H1 (cell line): Measurements from ENCODE around the gene PCDHGA1. TPM values are rescaled to one million over a fixed set of nuclear protein-coding genes. Genes with fewer than 3 reads are reported as not detected.

Source experiments
- CTCF ChIA-PET: fragments of 300-600 bp; sonication (Branson Sonifier 250); formaldehyde crosslinking; loops from one replicate; lab custom pipeline; 2021; ENCODE audit not compliant: partially characterized antibody; lab: Charles Lee
- POLR2A ChIA-PET: fragments of 300-600 bp; sonication (Branson Sonifier 250); formaldehyde crosslinking; loops from one replicate; lab custom pipeline; 2021; ENCODE audit warnings: inconsistent platforms; ENCODE audit not compliant: partially characterized antibody; lab: Charles Lee
- DNase-seq, 2 experiments: peaks; one replicate each; pipeline versions ENCODE4 v3.0.0 to v3.0.0-alpha.2; 2010 to 2022; ENCODE audit warnings: low spot score in 2 of 2, low read depth in 1 of 2, mixed read lengths in 1 of 2
- FAIRE-seq: peaks from 2 replicates; lab custom pipeline; 2011; peaks lifted over from hg19 to GRCh38; lab: Jason Lieb, UNC
- H2AFZ ChIP-seq: 2 replicates; pipeline ENCODE4 v1.8.1; 2012; ENCODE audit warnings: low read length, inconsistent platforms
- H2AK5ac ChIP-seq: 2 replicates; pipeline ENCODE4 v1.6.1; 2013; ENCODE audit warnings: low read depth, low read length
- H2BK120ac ChIP-seq: replicated peaks from 2 replicates; pipeline ENCODE3; 2013; ENCODE audit warnings: low read depth, low read length, inconsistent platforms
- H2BK12ac ChIP-seq: 2 replicates; pipeline ENCODE4 v1.6.1; 2013; ENCODE audit warnings: low read depth, low read length
- H2BK15ac ChIP-seq: 2 replicates; pipeline ENCODE4 v1.6.1; 2013; ENCODE audit warnings: low read length
- H2BK20ac ChIP-seq: 2 replicates; pipeline ENCODE4 v1.6.1; 2013; ENCODE audit warnings: low read length
- H2BK5ac ChIP-seq: 2 replicates; pipeline ENCODE4 v1.6.1; 2013; ENCODE audit warnings: low read depth, low read length
- H3K14ac ChIP-seq: 2 replicates; pipeline ENCODE4 v1.6.1; 2013; ENCODE audit warnings: inconsistent platforms; ENCODE audit not compliant: insufficient read length
- H3K18ac ChIP-seq: 2 replicates; pipeline ENCODE4 v1.6.1; 2013; ENCODE audit warnings: low read length; ENCODE audit errors: extremely low read depth
- H3K23ac ChIP-seq: 2 replicates; pipeline ENCODE4 v1.6.1; 2013; ENCODE audit warnings: inconsistent platforms; ENCODE audit not compliant: insufficient read length
- H3K23me2 ChIP-seq: 2 replicates; pipeline ENCODE4 v1.6.1; 2013; ENCODE audit warnings: low read depth, low read length
- H3K27ac ChIP-seq: 2 replicates; pipeline ENCODE4 v1.6.1; 2011; ENCODE audit warnings: low read depth, low read length, inconsistent platforms
- H3K27me3 ChIP-seq, 4 experiments: replicated peaks in 1 of 4; 1 replicate in 1 of 4; 2 replicates in 3 of 4; pipeline versions ENCODE4 v1.6.1 to v1.8.1; 2011 to 2013; ENCODE audit warnings: low read length in 3 of 4, mild to moderate bottlenecking in 3 of 4, inconsistent platforms in 2 of 4, mixed read lengths in 2 of 4, moderate library complexity in 1 of 4; ENCODE audit not compliant: control insufficient read depth in 3 of 4, insufficient read depth in 3 of 4; ENCODE audit errors: extremely low read depth in 1 of 4
- H3K36me3 ChIP-seq, 4 experiments: 2 replicates each; pipeline versions ENCODE4 v1.6.1 to v1.8.1; 2011 to 2013; ENCODE audit warnings: mild to moderate bottlenecking in 4 of 4, low read length in 3 of 4, moderate library complexity in 2 of 4, control low read depth in 1 of 4, inconsistent platforms in 1 of 4; ENCODE audit not compliant: insufficient read depth in 4 of 4, control insufficient read depth in 2 of 4
- H3K4ac ChIP-seq: replicated peaks from 2 replicates; pipeline ENCODE3; 2013; ENCODE audit warnings: low read length, low read depth, mixed read lengths, inconsistent platforms; ENCODE audit not compliant: insufficient read length
- H3K4me1 ChIP-seq, 4 experiments: replicated peaks in 1 of 4; 1 replicate in 1 of 4; 2 replicates in 3 of 4; pipeline versions ENCODE4 v1.6.1 to v1.8.1; 2011 to 2013; ENCODE audit warnings: low read length in 3 of 4, inconsistent platforms in 2 of 4, mixed read lengths in 1 of 4; ENCODE audit not compliant: insufficient read depth in 4 of 4, control insufficient read depth in 3 of 4
- H3K4me2 ChIP-seq, 2 experiments: 2 replicates each; pipeline versions ENCODE4 v1.6.1 to v1.8.1; 2011 to 2013; ENCODE audit warnings: low read depth in 2 of 2, low read length in 2 of 2, control low read depth in 1 of 2, inconsistent platforms in 1 of 2, mild to moderate bottlenecking in 1 of 2; ENCODE audit not compliant: insufficient read depth in 1 of 2
- H3K4me3 ChIP-seq, 4 experiments: fragments of 200-600, 300-600 bp in 1 of 4; sonication (generic), shearing (Covaris generic), sonication (Bioruptor Twin) in 1 of 4; 2 replicates each; pipeline versions ENCODE4 v1.5.1 to v1.8.1; 2011 to 2016; ENCODE audit warnings: low read length in 4 of 4, low read depth in 3 of 4, control low read depth in 2 of 4, inconsistent platforms in 2 of 4, mild to moderate bottlenecking in 2 of 4, mixed read lengths in 1 of 4, moderate library complexity in 1 of 4; ENCODE audit not compliant: insufficient read depth in 2 of 4; ENCODE audit errors: extremely low read depth in 1 of 4
- H3K56ac ChIP-seq: replicated peaks from 2 replicates; pipeline ENCODE3; 2013; ENCODE audit warnings: low read depth, mild to moderate bottlenecking, mixed read lengths, low read length, inconsistent platforms; ENCODE audit not compliant: insufficient read length
- H3K79me1 ChIP-seq: 2 replicates; pipeline ENCODE4 v1.6.1; 2013; ENCODE audit warnings: low read depth, low read length, control low read depth
- H3K79me2 ChIP-seq, 2 experiments: 2 replicates each; pipeline versions ENCODE4 v1.6.1 to v1.8.1; 2012 to 2013; ENCODE audit warnings: low read length in 2 of 2, mild to moderate bottlenecking in 2 of 2, inconsistent platforms in 1 of 2; ENCODE audit not compliant: insufficient read depth in 2 of 2, control insufficient read depth in 1 of 2
- H3K9ac ChIP-seq, 4 experiments: replicated peaks in 1 of 4; 1 replicate in 1 of 4; 2 replicates in 3 of 4; pipeline versions ENCODE4 v1.6.1 to v1.8.1; 2011 to 2013; ENCODE audit warnings: low read depth in 3 of 4, low read length in 3 of 4, control low read depth in 2 of 4, mild to moderate bottlenecking in 2 of 4, moderate library complexity in 2 of 4, inconsistent platforms in 1 of 4; ENCODE audit errors: extremely low read depth in 1 of 4
- H3K9me3 ChIP-seq, 2 experiments: 2 replicates each; pipeline versions ENCODE4 v1.6.1 to v1.8.1; 2012 to 2013; ENCODE audit warnings: mild to moderate bottlenecking in 2 of 2, moderate library complexity in 2 of 2, control low read depth in 1 of 2, inconsistent platforms in 1 of 2, low read depth in 1 of 2, low read length in 1 of 2, mixed read lengths in 1 of 2; ENCODE audit not compliant: insufficient read depth in 2 of 2
- H4K20me1 ChIP-seq, 2 experiments: replicated peaks in 1 of 2; 2 replicates each; pipeline versions ENCODE3 to v1.8.1; 2011 to 2013; ENCODE audit warnings: inconsistent platforms in 2 of 2, low read length in 2 of 2, mild to moderate bottlenecking in 1 of 2; ENCODE audit not compliant: insufficient read depth in 2 of 2, control insufficient read depth in 1 of 2
- H4K5ac ChIP-seq: 2 replicates; pipeline ENCODE4 v1.6.1; 2013; ENCODE audit warnings: low read length, low read depth, mixed read lengths, inconsistent platforms; ENCODE audit not compliant: insufficient read length
- H4K8ac ChIP-seq: 2 replicates; pipeline ENCODE4 v1.8.0; 2013; ENCODE audit warnings: mild to moderate bottlenecking, moderate library complexity, low read length, inconsistent platforms; ENCODE audit not compliant: insufficient read depth; ENCODE audit errors: extremely low read depth
- H4K91ac ChIP-seq: replicated peaks from 2 replicates; pipeline ENCODE3; 2013; ENCODE audit warnings: low read length, mixed read lengths, inconsistent platforms; ENCODE audit not compliant: insufficient read length
- ATF3 ChIP-seq: IDR thresholded peaks from 2 replicates; pipeline ENCODE4 v1.6.1; 2011; ENCODE audit warnings: low read depth, mild to moderate bottlenecking, low read length; ENCODE audit not compliant: insufficient read depth
- CBX8 ChIP-seq: fragments of 300-800, 300-1000 bp; sonication (generic); IDR thresholded peaks from 2 replicates; pipeline ENCODE4 v1.7.1; 2016; ENCODE audit warnings: low read depth, low read length, borderline replicate concordance
- EZH2 ChIP-seq: fragments of 200-600 bp; sonication (generic); IDR thresholded peaks from 2 replicates; pipeline ENCODE4 v1.7.1; 2012; ENCODE audit warnings: low read depth, mild to moderate bottlenecking, moderate library complexity, low read length, inconsistent platforms; ENCODE audit not compliant: severe bottlenecking
- KDM4A ChIP-seq: IDR thresholded peaks from one replicate; pipeline ENCODE4 v1.7.1; 2012; ENCODE audit warnings: low read depth, mild to moderate bottlenecking, moderate library complexity, low read length, inconsistent platforms; ENCODE audit not compliant: severe bottlenecking
- MAX ChIP-seq: IDR thresholded peaks from 2 replicates; pipeline ENCODE4 v1.6.1; 2012; ENCODE audit warnings: inconsistent platforms
- POLR2A ChIP-seq, 2 experiments: IDR thresholded peaks; 1 replicate in 1 of 2; 2 replicates in 1 of 2; pipeline ENCODE4 v1.6.1; 2011; ENCODE audit warnings: low read depth in 2 of 2, low read length in 2 of 2, mild to moderate bottlenecking in 2 of 2; ENCODE audit errors: control extremely low read depth in 1 of 2
- POLR2AphosphoS5 ChIP-seq: IDR thresholded peaks from 2 replicates; pipeline ENCODE4 v1.6.1; 2011; ENCODE audit warnings: low read depth, low read length
- SP1 ChIP-seq: IDR thresholded peaks from 2 replicates; pipeline ENCODE4 v1.6.1; 2011; ENCODE audit warnings: low read depth, low read length
- TCF12 ChIP-seq: IDR thresholded peaks from 2 replicates; pipeline ENCODE4 v1.6.1; 2011; ENCODE audit warnings: low read depth, mild to moderate bottlenecking, low read length
- ZNF274 ChIP-seq: IDR thresholded peaks from 2 replicates; pipeline ENCODE4 v1.7.0; 2012; ENCODE audit warnings: low read length, borderline replicate concordance; ENCODE audit errors: extremely low read depth
- WGBS, 2 experiments: shearing (Covaris generic) in 1 of 2; methylation state at CpG; one replicate each; pipeline versions ENCODE4 v1.1.6 to v1.1.7; 2013 to 2015; ENCODE audit warnings: low lambda C conversion rate in 2 of 2, mixed read lengths in 2 of 2, inconsistent platforms in 1 of 2, low coverage in 1 of 2, missing lambda C conversion rate in 1 of 2; ENCODE audit not compliant: insufficient replicate concordance in 2 of 2, insufficient coverage in 1 of 2, insufficient read length in 1 of 2; ENCODE audit errors: extremely low coverage in 1 of 2, missing lambda C conversion rate in 1 of 2; 5-methylcytosine and 5-hydroxymethylcytosine counted together
- polyA plus RNA-seq, 7 experiments: library from polyadenylated mRNA; depleted of rRNA in 3 of 7; stranded (reverse) in 5 of 7; unstranded in 2 of 7; fragments of >200 nt in 5 of 7; fragments of 200-250 nt in 2 of 7; gene quantifications; 1 replicate in 5 of 7; 2 replicates in 1 of 7; 4 replicates in 1 of 7; pipeline versions ENCODE4 v1.2.1 to v1.2.3, GENCODE V29; 2011 to 2013; ENCODE audit warnings: missing spikeins in 2 of 7, mixed read lengths in 2 of 7
- total RNA-seq: library from RNA; stranded (reverse); fragmentation: NEBNext Ultra II Directional; extraction: Animal tissue kit (Norgen Biotek cat#: 25700); gene quantifications from 2 replicates; pipeline ENCODE4 v1.2.1, GENCODE V29; 2021

Gene PCDHGA1
- total and polyA plus RNA-seq, 2 of the 8 experiments (the other 6 are each of a cell fraction or from before 2014, with no cell fraction given) = 0.57 to 0.89 TPM

- H3K4me3 ChIP-seq = peak overlapping the region; percentile 56 to 78 (median 69)
- no peak overlapping the region for H3K27ac ChIP-seq
- no peak overlapping the region for H3K14ac ChIP-seq
- no peak overlapping the region for H4K91ac ChIP-seq
- peak overlapping the region; percentile 93 for H2BK15ac ChIP-seq
- H2BK12ac ChIP-seq = peak overlapping the region; percentile 30; the same call in 1 of the 2 replicates
- peaks cover 11% of the 10 kb centered on the region for H3K23me2 ChIP-seq
- no peak overlapping the region for H4K8ac ChIP-seq
- H3K56ac ChIP-seq = peak overlapping the region; percentile 28
- H3K9me3 ChIP-seq = no peaks in the 10 kb centered on the region
- H3K23ac ChIP-seq = no peak overlapping the region
- no peak overlapping the region for H2AK5ac ChIP-seq
- H2AFZ ChIP-seq = peak overlapping the region; percentile 28; the same call in 1 of the 2 replicates
- no peak overlapping the region; the same call in 1 of the 2 replicates for H2BK5ac ChIP-seq
- peaks cover 13 to 21% of the 10 kb centered on the region in 2 experiments for H4K20me1 ChIP-seq
- H3K9ac ChIP-seq = peak overlapping the region in 3 of 4 experiments; percentile 34 to 52 (median 49); a peak in 5 of 7 replicates
- FAIRE-seq = no peak
- H2BK120ac ChIP-seq = no peak overlapping the region
- H3K4me2 ChIP-seq = peak overlapping the region; percentile 98
- H3K36me3 ChIP-seq = no peaks in the 10 kb centered on the region
- DNase-seq = no peak
- no peaks in the 10 kb centered on the region; the same call in 1 of the 2 replicates for H3K79me1 ChIP-seq
- peaks cover 0 to 3% of the 10 kb centered on the region in 2 experiments; a peak in 1 of 4 replicates for H3K79me2 ChIP-seq
- H2BK20ac ChIP-seq = no peak overlapping the region
- POLR2A ChIA-PET = interaction anchor here (0.8 to 3.5 kb wide), 9 partner anchors 9 to 166 kb away, joined by 3 to 25 read pairs (median 5); partner anchors contain the start of genes HDAC3, PCDHGC3 and RELL2
- WGBS, 2 experiments = 42% methylated on average over 38 of the region's 38 CpGs; no CpG with 5 or more reads in 1 of the 2 experiments
- peaks cover 7 to 22% (median 18%) of the 10 kb centered on the region in 4 experiments for H3K27me3 ChIP-seq
- no peak overlapping the region for H3K4ac ChIP-seq
- H3K4me1 ChIP-seq = peaks cover 5 to 20% (median 12%) of the 10 kb centered on the region in 4 experiments
- CTCF ChIA-PET = interaction anchor here (0.6 to 14.3 kb wide), 23 partner anchors 8 to 293 kb away, joined by 3 to 164 read pairs (median 4); partner anchors contain the start of genes PCDHB10, PCDHB15, PCDHGA10 and PCDHGA11
- H3K18ac ChIP-seq = peak overlapping the region; percentile 65; the same call in 1 of the 2 replicates
- H4K5ac ChIP-seq = no peak overlapping the region
- TF ChIP-seq MAX (no peak), SP1 (no peak), ATF3 (no peak), CBX8 (no peak), EZH2 (peak; percentile 40), ZNF274 (no peak), POLR2A (IDR thresholded peaks at IDR 0.05; ENCODE audit: control extremely low read depth in 1 of 2, low read depth in 2 of 2, low read length in 2 of 2) (no peak), KDM4A (peak; percentile 19), POLR2AphosphoS5 (no peak), TCF12 (no peak)
Measured at GRCh38 chr5:141485321-141486055, 155.2 kb downstream of the PCDHGA1 start.
